Measurements from ENCODE around the gene CENPF. TPM values are rescaled to one million over a fixed set of nuclear protein-coding genes. Genes with fewer than 3 reads are reported as not detected.

CENPF gene
- total and polyA plus RNA-seq, 2 of the 13 experiments (the other 11 are each of a cell fraction or from before 2014, with no cell fraction given): 14.7 to 84.9 TPM

DNA sequence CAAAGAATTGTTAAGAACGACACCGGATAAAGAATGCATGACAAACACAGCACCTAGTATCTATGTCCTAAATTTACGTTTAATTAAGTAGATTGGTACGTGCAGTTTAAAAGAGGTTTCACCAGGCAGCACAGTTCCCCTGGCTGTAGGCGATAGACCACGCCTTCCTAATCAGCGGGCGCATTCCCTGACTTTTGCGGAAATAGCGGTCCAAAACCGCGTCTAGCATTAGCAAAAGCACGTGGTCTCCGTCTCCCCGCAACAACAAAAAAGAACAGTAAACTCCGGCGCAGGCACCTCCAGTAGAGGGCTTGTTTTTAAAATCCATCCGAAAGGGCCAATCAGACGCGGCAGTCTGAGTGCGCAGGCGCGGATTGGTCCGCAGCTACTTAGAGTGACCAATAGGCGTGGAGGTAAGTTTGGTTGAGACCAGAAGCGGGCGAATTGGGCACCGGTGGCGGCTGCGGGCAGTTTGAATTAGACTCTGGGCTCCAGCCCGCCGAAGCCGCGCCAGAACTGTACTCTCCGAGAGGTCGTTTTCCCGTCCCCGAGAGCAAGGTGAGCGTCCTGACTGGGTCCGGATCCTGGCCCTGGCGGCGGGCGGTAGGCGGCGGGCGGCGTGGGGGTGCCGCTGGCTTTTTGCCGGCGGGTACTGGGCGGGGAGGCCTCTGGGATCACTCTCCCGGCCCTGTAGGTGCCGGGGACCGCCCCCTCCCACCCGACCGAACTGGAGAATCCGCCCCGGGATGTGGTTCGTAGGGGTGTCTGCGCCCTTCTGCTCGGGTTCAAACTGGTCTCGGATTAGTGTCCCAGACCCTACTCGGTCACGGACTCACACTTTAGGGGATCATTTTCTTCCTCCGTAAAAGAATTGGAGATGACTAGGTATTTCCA is at the start of gene CENPF (continued):
- TF ChIP-seq, protein P1, sequence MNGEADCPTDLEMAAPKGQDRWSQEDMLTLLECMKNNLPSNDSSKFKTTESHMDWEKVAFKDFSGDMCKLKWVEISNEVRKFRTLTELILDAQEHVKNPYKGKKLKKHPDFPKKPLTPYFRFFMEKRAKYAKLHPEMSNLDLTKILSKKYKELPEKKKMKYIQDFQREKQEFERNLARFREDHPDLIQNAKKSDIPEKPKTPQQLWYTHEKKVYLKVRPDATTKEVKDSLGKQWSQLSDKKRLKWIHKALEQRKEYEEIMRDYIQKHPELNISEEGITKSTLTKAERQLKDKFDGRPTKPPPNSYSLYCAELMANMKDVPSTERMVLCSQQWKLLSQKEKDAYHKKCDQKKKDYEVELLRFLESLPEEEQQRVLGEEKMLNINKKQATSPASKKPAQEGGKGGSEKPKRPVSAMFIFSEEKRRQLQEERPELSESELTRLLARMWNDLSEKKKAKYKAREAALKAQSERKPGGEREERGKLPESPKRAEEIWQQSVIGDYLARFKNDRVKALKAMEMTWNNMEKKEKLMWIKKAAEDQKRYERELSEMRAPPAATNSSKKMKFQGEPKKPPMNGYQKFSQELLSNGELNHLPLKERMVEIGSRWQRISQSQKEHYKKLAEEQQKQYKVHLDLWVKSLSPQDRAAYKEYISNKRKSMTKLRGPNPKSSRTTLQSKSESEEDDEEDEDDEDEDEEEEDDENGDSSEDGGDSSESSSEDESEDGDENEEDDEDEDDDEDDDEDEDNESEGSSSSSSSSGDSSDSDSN (CRISPR knock-in tag; IDR thresholded peaks at IDR 0.05): 0 out of 2 replicates have a peak, but pooled peaks have one; percentile 20
- TF ChIP-seq ZNF205 (CRISPR knock-in tag; IDR thresholded peaks at IDR 0.05) (no peak), TAF1 (CRISPR knock-in tag; IDR thresholded peaks at IDR 0.05) (0 out of 2 replicates have a peak, but pooled peaks have one; percentile 19), ZNF180 (CRISPR knock-in tag; IDR thresholded peaks at IDR 0.05; ENCODE audit: borderline replicate concordance, low read depth) (no peak), SMYD3 (CRISPR knock-in tag; IDR thresholded peaks at IDR 0.05) (peak; percentile 99), ZNF350 (CRISPR knock-in tag; IDR thresholded peaks at IDR 0.05; ENCODE audit: borderline replicate concordance, low read depth) (peak; percentile 33; the same call in 1 of the 2 replicates)
- TF ChIP-seq, protein P2, sequence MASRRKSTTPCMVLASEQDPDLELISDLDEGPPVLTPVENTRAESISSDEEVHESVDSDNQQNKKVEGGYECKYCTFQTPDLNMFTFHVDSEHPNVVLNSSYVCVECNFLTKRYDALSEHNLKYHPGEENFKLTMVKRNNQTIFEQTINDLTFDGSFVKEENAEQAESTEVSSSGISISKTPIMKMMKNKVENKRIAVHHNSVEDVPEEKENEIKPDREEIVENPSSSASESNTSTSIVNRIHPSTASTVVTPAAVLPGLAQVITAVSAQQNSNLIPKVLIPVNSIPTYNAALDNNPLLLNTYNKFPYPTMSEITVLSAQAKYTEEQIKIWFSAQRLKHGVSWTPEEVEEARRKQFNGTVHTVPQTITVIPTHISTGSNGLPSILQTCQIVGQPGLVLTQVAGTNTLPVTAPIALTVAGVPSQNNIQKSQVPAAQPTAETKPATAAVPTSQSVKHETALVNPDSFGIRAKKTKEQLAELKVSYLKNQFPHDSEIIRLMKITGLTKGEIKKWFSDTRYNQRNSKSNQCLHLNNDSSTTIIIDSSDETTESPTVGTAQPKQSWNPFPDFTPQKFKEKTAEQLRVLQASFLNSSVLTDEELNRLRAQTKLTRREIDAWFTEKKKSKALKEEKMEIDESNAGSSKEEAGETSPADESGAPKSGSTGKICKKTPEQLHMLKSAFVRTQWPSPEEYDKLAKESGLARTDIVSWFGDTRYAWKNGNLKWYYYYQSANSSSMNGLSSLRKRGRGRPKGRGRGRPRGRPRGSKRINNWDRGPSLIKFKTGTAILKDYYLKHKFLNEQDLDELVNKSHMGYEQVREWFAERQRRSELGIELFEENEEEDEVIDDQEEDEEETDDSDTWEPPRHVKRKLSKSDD (CRISPR knock-in tag; IDR thresholded peaks at IDR 0.05; ENCODE audit: low read depth): peak; percentile 54; the same call in 1 of the 2 replicates
- TF ChIP-seq, protein P3, sequence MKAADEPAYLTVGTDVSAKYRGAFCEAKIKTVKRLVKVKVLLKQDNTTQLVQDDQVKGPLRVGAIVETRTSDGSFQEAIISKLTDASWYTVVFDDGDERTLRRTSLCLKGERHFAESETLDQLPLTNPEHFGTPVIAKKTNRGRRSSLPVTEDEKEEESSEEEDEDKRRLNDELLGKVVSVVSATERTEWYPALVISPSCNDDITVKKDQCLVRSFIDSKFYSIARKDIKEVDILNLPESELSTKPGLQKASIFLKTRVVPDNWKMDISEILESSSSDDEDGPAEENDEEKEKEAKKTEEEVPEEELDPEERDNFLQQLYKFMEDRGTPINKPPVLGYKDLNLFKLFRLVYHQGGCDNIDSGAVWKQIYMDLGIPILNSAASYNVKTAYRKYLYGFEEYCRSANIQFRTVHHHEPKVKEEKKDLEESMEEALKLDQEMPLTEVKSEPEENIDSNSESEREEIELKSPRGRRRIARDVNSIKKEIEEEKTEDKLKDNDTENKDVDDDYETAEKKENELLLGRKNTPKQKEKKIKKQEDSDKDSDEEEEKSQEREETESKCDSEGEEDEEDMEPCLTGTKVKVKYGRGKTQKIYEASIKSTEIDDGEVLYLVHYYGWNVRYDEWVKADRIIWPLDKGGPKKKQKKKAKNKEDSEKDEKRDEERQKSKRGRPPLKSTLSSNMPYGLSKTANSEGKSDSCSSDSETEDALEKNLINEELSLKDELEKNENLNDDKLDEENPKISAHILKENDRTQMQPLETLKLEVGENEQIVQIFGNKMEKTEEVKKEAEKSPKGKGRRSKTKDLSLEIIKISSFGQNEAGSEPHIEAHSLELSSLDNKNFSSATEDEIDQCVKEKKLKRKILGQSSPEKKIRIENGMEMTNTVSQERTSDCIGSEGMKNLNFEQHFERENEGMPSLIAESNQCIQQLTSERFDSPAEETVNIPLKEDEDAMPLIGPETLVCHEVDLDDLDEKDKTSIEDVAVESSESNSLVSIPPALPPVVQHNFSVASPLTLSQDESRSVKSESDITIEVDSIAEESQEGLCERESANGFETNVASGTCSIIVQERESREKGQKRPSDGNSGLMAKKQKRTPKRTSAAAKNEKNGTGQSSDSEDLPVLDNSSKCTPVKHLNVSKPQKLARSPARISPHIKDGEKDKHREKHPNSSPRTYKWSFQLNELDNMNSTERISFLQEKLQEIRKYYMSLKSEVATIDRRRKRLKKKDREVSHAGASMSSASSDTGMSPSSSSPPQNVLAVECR (CRISPR knock-in tag; IDR thresholded peaks at IDR 0.05; ENCODE audit: borderline replicate concordance): peak; percentile 98
- TF ChIP-seq, protein P4, sequence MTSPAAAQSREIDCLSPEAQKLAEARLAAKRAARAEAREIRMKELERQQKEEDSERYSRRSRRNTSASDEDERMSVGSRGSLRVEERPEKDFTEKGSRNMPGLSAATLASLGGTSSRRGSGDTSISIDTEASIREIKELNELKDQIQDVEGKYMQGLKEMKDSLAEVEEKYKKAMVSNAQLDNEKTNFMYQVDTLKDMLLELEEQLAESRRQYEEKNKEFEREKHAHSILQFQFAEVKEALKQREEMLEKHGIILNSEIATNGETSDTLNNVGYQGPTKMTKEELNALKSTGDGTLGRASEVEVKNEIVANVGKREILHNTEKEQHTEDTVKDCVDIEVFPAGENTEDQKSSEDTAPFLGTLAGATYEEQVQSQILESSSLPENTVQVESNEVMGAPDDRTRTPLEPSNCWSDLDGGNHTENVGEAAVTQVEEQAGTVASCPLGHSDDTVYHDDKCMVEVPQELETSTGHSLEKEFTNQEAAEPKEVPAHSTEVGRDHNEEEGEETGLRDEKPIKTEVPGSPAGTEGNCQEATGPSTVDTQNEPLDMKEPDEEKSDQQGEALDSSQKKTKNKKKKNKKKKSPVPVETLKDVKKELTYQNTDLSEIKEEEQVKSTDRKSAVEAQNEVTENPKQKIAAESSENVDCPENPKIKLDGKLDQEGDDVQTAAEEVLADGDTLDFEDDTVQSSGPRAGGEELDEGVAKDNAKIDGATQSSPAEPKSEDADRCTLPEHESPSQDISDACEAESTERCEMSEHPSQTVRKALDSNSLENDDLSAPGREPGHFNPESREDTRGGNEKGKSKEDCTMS (CRISPR knock-in tag; conservative IDR thresholded peaks at IDR 0.05): no peak
- TF ChIP-seq, protein P5, sequence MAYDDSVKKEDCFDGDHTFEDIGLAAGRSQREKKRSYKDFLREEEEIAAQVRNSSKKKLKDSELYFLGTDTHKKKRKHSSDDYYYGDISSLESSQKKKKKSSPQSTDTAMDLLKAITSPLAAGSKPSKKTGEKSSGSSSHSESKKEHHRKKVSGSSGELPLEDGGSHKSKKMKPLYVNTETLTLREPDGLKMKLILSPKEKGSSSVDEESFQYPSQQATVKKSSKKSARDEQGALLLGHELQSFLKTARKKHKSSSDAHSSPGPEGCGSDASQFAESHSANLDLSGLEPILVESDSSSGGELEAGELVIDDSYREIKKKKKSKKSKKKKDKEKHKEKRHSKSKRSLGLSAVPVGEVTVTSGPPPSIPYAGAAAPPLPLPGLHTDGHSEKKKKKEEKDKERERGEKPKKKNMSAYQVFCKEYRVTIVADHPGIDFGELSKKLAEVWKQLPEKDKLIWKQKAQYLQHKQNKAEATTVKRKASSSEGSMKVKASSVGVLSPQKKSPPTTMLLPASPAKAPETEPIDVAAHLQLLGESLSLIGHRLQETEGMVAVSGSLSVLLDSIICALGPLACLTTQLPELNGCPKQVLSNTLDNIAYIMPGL (CRISPR knock-in tag; IDR thresholded peaks at IDR 0.05; ENCODE audit: borderline replicate concordance in 1 of 2, low read depth in 1 of 2): peak in 1 of 2 experiments; percentile 53; a peak in 2 of 4 replicates
- TF ChIP-seq, protein P6, sequence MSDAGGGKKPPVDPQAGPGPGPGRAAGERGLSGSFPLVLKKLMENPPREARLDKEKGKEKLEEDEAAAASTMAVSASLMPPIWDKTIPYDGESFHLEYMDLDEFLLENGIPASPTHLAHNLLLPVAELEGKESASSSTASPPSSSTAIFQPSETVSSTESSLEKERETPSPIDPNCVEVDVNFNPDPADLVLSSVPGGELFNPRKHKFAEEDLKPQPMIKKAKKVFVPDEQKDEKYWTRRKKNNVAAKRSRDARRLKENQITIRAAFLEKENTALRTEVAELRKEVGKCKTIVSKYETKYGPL (CRISPR knock-in tag; IDR thresholded peaks at IDR 0.05): no peak
